Thyroid gland (tissue), 4 donors: ENCODE data around the gene PTPN23. TPM values are rescaled to one million over a fixed set of nuclear protein-coding genes. Genes with fewer than 3 reads are reported as not detected.
"Not testable (repeated sequence)": the region's sequence is repeated elsewhere in the genome, so short reads cannot be mapped to it uniquely, and the experiment has no call there.

Experiments
- DNase-seq, 2 donors: peaks; one replicate each; pipeline ENCODE4 v3.0.0-alpha.2; 2019
- H3K27ac ChIP-seq, 3 donors: fragments of 200-600 bp; sonication (generic); 1 replicate in 2 of 3; 2 replicates in 1 of 3; pipeline ENCODE4 v1.5.1; 2016 to 2019; ENCODE audit warnings: mild to moderate bottlenecking in 1 of 3, moderate library complexity in 1 of 3
- H3K27me3 ChIP-seq: fragments of 200-600 bp; sonication (generic); one replicate; pipeline ENCODE4 v1.5.1; 2019
- H3K36me3 ChIP-seq, 2 donors: fragments of 200-600 bp; sonication (generic); one replicate each; pipeline ENCODE4 v1.5.1; 2016 to 2019
- H3K4me1 ChIP-seq, 2 donors: fragments of 200-600 bp; sonication (generic); one replicate each; pipeline ENCODE4 v1.5.1; 2017 to 2019
- H3K4me3 ChIP-seq, 3 donors: fragments of 200-600 bp; sonication (generic); replicated peaks in 1 of 3; 1 replicate in 2 of 3; 2 replicates in 1 of 3; pipeline ENCODE4 v1.5.1; 2016; ENCODE audit warnings: mild to moderate bottlenecking in 1 of 3
- H3K9me3 ChIP-seq: fragments of 200-600 bp; sonication (generic); one replicate; pipeline ENCODE4 v1.5.1; 2017
- POLR2A ChIP-seq, 2 donors: fragments of 450-650 bp; IDR thresholded peaks; one replicate each; pipeline ENCODE4 v1.6.1; 2017; ENCODE audit warnings: antibody characterized with exemption in 2 of 2, mild to moderate bottlenecking in 2 of 2, moderate library complexity in 1 of 2
- WGBS, 2 donors: methylation state at CpG; one replicate each; pipeline ENCODE4 v1.1.5; 2017; 5-methylcytosine and 5-hydroxymethylcytosine counted together
- intact Hi-C: fragments of 100-400 bp; cut with DNase I; formaldehyde crosslinking; loops from one replicate; pipeline ENCODE4 v1.15.1; 2023
- total RNA-seq, 4 donors: library from RNA; depleted of rRNA; stranded (reverse); fragments of >200 nt; gene quantifications; one replicate each; pipeline ENCODE4 v1.2.3, GENCODE V29; 2016
- TF ChIP-seq, protein P1 (sequence below), 6 experiments: fragments of 200-600 bp in 3 of 6; fragments of 450-650 bp in 3 of 6; sonication (generic) in 3 of 6; IDR thresholded peaks; one replicate each; pipeline ENCODE4 v1.5.1; 2016 to 2019; ENCODE audit warnings: antibody characterized with exemption in 6 of 6, mild to moderate bottlenecking in 2 of 6, inconsistent platforms in 1 of 6, moderate library complexity in 1 of 6

The PTPN23 gene
- total RNA-seq, 4 donors from 2014 or later, result 20.2 to 40.1 (median 32.1) TPM

DNA sequence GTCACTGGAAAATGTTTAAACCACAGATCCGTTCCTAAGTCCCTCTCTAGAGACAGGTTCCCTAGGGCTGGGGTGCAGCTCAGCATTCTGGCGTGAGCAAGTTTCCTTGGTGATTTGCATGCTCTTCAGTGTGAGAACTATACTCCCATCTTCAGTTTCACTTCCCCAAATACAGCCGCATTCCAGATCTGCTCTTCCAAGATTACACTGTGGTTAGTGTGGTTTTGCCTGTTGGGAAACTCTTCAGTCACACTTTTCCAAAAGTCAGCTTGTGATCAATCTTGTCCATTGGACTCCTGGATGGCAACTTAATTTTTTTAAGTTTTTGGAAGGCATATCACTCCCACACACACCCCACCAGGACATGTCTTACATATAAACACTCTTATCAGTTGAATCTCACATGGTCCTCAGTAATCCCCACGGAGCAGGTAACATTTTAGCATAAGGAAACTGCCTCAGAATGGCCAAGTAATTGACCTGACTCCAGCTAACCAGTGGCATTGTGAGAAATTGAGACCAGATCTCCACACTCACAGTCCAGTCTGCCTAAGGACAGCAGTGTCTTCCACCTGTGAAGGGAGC, 33.5 kb upstream of the PTPN23 start:
- Histone ChIP-seq H3K36me3 (peaks cover 8 to 30% of the 10 kb centered on the region in 2 donors), H3K9me3 (no peaks in the 10 kb centered on the region), H3K27me3 (no peaks in the 10 kb centered on the region), H3K4me3 (no peak overlapping the region), H3K27ac (no peak overlapping the region), H3K4me1 (no peaks in the 10 kb centered on the region)
- no peak for TF ChIP-seq POLR2A (IDR thresholded peaks at IDR 0.05)
- intact Hi-C loops, result no loop called here
- WGBS, 2 donors, result 73 to 77% methylated on average over 4 of the region's 4 CpGs
- no peak for DNase-seq

DNA sequence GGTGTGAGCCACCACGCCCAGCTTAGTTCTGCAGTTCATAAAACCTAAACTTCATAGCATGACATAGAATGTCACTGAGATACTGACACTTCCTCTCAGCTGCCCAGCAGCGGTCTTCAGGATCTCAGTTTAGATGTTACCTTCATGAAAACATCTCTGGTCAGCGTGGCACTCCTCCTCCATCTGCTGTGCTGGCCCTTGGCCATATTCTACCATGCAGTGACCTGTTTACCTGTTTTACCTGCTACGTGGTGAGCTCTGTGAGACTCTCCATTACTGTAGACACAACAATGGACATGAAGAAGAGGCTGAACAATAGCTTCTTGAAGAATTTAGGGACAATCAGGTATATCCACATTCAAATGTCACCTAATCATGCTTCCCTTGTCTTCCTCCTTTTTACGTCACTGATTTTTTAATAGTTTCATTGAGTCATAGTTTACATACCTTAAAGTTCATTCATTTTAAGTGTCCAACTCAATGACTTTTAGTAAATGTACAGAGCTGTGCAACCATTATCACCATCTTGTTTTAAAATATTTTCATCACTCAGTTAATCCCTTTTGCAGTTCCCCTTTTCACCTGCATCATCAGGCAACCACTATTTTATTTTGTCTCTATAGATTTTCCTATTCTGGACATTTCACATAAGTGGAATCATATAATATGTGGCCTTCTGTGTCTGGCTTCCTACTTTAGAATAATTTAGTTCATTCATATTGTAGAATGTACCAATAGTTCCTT, 32.2 kb upstream of the PTPN23 start:
- no peak overlapping the region for H3K27ac ChIP-seq
- H3K4me1 ChIP-seq, result no peaks in the 10 kb centered on the region
- H3K27me3 ChIP-seq, result no peaks in the 10 kb centered on the region
- no peak for DNase-seq
- intact Hi-C loops, result no loop called here
- no peaks in the 10 kb centered on the region for H3K9me3 ChIP-seq
- peaks cover 4 to 23% of the 10 kb centered on the region in 2 donors for H3K36me3 ChIP-seq
- 94 to 97% methylated on average over 5 of the region's 5 CpGs for WGBS, 2 donors
- no peak for TF ChIP-seq POLR2A (IDR thresholded peaks at IDR 0.05)
- TF ChIP-seq, protein P1, sequence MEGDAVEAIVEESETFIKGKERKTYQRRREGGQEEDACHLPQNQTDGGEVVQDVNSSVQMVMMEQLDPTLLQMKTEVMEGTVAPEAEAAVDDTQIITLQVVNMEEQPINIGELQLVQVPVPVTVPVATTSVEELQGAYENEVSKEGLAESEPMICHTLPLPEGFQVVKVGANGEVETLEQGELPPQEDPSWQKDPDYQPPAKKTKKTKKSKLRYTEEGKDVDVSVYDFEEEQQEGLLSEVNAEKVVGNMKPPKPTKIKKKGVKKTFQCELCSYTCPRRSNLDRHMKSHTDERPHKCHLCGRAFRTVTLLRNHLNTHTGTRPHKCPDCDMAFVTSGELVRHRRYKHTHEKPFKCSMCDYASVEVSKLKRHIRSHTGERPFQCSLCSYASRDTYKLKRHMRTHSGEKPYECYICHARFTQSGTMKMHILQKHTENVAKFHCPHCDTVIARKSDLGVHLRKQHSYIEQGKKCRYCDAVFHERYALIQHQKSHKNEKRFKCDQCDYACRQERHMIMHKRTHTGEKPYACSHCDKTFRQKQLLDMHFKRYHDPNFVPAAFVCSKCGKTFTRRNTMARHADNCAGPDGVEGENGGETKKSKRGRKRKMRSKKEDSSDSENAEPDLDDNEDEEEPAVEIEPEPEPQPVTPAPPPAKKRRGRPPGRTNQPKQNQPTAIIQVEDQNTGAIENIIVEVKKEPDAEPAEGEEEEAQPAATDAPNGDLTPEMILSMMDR (IDR thresholded peaks at IDR 0.05), result no peak
- H3K4me3 ChIP-seq, result no peak overlapping the region

DNA sequence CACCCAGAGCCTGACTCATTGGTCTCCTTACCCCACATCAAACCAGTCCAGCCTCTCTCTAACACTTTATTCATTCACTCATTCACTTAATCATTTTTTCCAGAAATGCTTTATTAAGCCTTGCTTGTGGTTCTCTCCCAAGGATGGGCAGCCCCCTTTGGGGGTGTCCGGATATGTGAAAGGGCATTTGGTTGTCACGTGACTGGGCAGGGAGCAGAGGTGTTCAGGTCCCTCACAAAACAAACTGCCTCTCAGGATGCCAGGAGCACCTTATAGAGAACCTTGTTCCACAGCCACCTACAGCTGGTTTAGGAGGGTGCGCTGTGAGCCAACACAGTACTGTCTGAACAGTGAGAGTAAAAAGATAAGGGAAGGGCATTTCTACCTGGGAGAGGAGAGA, 25.8 kb upstream of the PTPN23 start:
- Histone ChIP-seq H3K36me3 (no peaks in the 10 kb centered on the region), H3K27me3 (no peaks in the 10 kb centered on the region), H3K9me3 (no peaks in the 10 kb centered on the region), H3K27ac (no peak overlapping the region), H3K4me3 (no peak overlapping the region), H3K4me1 (no peaks in the 10 kb centered on the region)
- no peak for DNase-seq
- 80 to 89% methylated on average over 3 of the region's 3 CpGs for WGBS, 2 donors
- TF ChIP-seq, protein P1 (IDR thresholded peaks at IDR 0.05), result no peak
- TF ChIP-seq POLR2A (IDR thresholded peaks at IDR 0.05), result no peak
- intact Hi-C loops, result no loop called here

DNA sequence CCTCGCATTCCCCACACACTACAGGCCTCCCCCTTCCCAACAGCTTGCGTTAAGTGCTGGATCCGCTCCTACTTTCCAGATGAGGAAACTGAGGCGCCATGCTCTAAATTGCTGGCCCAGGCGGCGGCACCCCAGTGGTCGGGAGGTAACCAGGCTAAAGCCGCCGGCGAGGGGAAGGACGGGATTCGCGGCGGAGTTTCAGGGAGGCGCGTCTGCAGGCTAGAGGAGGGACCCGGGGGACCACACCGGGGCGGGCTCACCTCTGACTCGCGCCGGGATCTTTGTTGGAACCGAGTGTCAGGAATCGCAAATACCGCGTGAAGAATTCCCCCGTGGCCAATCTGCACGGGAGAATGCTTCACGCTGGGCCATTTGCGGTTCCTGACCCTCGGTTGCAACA, 24.6 kb upstream of the PTPN23 start:
- H3K27me3 ChIP-seq, result no peaks in the 10 kb centered on the region
- no peaks in the 10 kb centered on the region for H3K4me1 ChIP-seq
- H3K27ac ChIP-seq, result no peak overlapping the region
- DNase-seq, result no peak
- no peak overlapping the region for H3K4me3 ChIP-seq
- H3K9me3 ChIP-seq, result no peaks in the 10 kb centered on the region
- no peak for TF ChIP-seq POLR2A (IDR thresholded peaks at IDR 0.05)
- TF ChIP-seq, protein P1 (IDR thresholded peaks at IDR 0.05), result no peak
- intact Hi-C loops, result no loop called here
- no peaks in the 10 kb centered on the region for H3K36me3 ChIP-seq
- 88 to 91% methylated on average over 31 of the region's 31 CpGs for WGBS, 2 donors

DNA sequence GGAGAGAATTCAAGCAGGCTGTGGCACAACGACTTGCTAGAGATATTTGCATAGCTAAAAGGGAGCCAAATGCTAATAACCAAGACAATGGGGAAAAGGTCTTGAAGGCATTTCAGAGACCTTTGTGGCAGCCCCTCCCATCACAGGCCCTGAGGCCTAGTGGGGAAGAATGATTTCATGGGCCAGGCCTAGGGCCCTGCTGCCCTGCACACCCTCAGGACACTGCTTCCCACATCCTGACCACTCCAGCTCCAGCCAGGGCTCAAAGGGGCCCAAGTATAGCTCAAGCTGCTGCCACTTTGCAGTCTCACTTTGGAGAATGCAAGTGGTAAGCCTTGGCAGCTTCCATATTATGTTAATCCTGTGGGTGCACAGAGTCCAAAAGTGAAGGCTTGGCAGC, 21.5 kb upstream of the PTPN23 start:
- intact Hi-C loops, result no loop called here
- DNase-seq, result no peak
- H3K9me3 ChIP-seq, result no peaks in the 10 kb centered on the region
- 53 to 71% methylated on average over 1 of the region's 1 CpG for WGBS, 2 donors
- no peak overlapping the region for H3K27ac ChIP-seq
- H3K36me3 ChIP-seq, result no peaks in the 10 kb centered on the region
- no peaks in the 10 kb centered on the region for H3K27me3 ChIP-seq
- H3K4me1 ChIP-seq, result no peaks in the 10 kb centered on the region
- H3K4me3 ChIP-seq, result no peak overlapping the region
- TF ChIP-seq POLR2A (IDR thresholded peaks at IDR 0.05), result no peak
- TF ChIP-seq, protein P1 (IDR thresholded peaks at IDR 0.05), result no peak

DNA sequence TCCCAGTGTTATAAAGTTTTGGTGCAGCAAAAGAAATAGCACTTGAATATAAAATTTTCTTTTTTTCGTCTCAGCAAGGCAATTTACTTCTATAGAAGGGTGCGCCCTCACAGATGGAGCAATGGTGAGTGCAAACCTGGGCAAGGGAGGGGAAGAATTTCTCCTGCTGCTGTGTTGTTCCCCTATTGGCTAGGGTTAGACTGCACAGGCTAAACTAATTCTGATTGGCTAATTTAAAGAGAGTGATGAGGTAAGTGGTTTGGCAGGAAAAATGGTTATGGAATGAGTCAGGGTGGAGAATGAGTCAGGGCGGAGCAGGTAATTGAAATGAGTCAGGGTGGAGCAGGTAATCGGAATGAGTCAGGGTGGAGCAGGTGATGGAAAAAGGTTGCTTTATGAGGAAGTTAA, 20.7 kb upstream of the PTPN23 start:
- H3K4me1 ChIP-seq, intact Hi-C loops, H3K9me3 ChIP-seq, H3K27me3 ChIP-seq, H3K36me3 ChIP-seq, DNase-seq, H3K27ac ChIP-seq, H3K4me3 ChIP-seq: not testable (repeated sequence)
- 77 to 94% methylated on average over 4 of the region's 4 CpGs for WGBS, 2 donors
